Muscle of back (tissue), 11 donors: ENCODE measurements around the gene CNN3. TPM values are rescaled to one million over a fixed set of nuclear protein-coding genes. Genes with fewer than 3 reads are reported as not detected.
"Not testable (repeated sequence)": the region's sequence is repeated elsewhere in the genome, so short reads cannot be mapped to it uniquely, and the experiment has no call there.

Experiments
- DNase-seq, 3 donors: peaks; one replicate each; pipeline versions ENCODE4 v3.0.0 to v3.0.0-alpha.2; 2013
- polyA plus RNA-seq, 10 donors: library from polyadenylated mRNA; unstranded; fragments of 120-200 nt; gene quantifications; one replicate each; pipeline ENCODE4 v1.2.1, GENCODE V29; 2013; ENCODE audit not compliant: insufficient read length in 10 of 10

CNN3 gene
- polyA plus RNA-seq, 10 donors = 297 to 463 (median 403) TPM

DNA sequence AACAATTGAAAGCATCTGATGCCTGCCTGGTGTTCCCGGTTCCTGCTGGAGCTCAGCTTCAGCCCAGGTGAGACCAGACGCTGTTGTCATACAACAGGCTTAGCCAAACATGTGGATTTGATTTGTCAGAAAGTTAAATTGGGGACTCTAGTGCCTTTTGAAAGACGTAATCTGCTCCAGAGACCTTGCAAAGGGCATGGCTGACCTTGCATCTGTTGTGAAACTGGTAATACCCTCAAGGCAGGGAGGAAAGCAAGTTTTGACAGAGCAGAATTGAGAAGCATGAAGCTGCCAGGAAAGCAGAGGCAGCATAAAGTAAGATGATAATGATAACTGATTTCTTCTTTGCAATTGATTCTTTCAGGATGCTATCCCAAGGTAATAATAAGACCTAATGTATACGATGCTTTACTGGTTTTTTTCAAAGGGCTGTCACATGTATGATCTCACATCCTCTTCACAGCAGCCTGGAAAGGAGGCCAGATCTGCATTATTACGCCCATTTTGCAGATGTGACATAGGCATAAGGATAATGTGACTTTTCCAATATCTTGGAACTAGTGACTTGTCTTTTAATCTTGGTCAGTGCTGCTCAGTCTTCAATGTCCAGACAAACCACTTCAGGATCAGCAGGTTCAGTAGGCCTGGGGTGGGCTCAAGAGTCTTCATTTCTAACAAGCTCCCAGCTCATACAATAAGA, 24.7 kb upstream of the CNN3 start:
- peak in 1 of 3 donors; percentile 49 for DNase-seq

GRCh38 chr1:94951046-94951445, 24.1 kb upstream of the CNN3 start:
- peak in 1 of 3 donors; percentile 25 for DNase-seq

DNA sequence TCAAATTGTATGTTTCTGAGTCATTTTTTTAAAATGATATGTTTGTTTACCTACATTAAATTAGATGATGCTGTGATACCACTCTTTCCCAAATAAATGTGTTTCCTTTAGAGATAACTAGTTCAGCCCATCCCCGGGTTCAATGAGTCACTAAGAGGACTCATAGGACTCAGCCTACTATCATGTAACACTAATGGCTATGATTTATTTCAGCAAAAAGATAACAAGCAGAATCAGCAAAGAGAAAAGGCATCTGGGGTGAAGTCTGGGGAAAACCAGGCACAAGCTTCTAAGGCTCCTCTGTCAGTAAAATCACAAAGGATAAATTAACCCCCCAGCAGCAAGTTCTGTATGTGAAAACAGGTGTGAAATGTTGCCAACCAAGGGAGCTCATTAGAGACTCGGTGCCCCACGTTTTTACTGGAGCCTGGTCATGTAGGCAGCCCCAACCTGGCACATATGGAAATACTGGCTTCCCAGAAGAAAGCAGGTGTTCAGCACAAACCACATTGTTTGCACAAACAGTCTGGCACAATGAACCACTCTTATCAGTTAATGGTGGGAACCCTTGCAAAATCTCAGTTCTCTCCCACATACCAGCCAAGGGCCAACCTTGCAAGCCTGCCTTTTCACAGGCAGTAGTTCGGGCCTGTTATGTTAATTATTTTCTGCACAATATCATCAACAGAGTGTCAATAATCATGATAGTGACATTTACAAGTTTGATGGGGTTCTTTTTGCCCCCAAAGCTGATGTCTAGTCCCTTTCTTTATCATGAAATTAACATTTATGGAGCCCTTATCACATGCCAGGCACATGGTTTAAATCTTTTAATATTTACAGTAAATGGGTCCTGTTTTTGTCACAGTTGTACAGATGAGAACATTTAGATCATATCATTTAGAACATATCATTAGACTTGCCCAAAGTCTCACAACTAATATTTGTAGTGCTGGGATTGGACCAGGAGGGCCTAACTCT, 23.1 kb upstream of the CNN3 start:
- DNase-seq = no peak

DNA sequence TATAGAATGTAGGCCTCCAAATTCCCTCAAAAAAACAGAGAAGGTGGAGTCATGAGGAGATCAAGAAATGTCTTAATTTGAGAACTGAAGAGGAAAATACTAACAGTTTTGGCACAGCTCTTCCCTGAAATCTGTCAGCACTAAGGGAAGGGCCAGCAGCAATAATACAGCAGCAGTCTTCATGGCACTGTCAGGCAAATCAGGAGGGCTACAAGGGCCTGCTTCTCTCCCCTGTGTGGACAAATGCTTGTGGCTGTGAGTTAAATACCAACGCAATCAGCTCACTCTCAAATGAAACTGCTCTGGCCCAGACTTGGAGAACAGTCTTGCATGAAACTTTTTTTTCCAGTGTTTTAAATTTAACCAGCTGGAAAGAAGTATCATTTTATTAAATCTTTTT, 20.5 kb upstream of the CNN3 start:
- peak; percentile 43 to 80 (median 61) for DNase-seq

DNA sequence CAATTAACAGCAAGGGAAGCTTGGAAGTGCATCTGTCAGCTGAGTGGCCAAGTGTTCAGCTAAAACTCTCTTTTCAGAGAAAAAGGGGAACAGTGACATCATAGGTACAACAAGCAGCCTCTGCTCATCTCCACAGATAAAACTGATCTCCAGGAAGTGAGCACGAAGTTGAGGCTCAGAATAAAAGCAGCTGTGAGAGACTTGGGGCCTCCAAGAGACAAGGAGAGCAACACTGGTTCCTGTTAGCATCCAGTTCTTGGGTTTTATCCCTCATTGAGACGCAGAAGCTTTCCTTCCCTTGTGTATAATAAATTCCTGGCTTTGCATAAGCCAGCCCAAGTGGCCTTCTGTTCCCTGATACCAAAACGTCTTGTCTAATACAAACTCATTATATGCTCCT, 20.0 kb upstream of the CNN3 start:
- peak in 1 of 3 donors; percentile 73 for DNase-seq

GRCh38 chr1:94942171-94943128, 15.5 kb upstream of the CNN3 start:
- DNase-seq = no peak

DNA sequence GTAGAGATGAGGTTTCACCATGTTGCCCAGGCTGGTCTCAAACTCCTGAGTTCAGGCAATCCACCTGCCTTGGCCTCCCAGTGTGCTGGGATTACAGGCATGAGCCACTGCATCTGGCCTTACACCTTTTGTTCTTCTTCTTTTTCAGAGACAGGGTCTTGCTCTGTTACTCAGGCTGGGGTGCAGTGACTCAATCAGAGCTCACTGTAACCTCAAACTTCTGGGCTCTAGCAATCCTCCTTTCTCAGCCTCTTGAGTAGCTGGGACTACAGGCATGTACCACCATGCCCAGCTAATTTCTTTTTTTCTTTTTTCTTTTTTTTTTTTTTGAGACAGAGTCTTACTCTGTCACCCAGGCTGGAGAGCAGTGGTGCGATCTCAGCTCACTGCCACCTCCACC, 14.6 kb upstream of the CNN3 start:
- not testable (repeated sequence) for DNase-seq

DNA sequence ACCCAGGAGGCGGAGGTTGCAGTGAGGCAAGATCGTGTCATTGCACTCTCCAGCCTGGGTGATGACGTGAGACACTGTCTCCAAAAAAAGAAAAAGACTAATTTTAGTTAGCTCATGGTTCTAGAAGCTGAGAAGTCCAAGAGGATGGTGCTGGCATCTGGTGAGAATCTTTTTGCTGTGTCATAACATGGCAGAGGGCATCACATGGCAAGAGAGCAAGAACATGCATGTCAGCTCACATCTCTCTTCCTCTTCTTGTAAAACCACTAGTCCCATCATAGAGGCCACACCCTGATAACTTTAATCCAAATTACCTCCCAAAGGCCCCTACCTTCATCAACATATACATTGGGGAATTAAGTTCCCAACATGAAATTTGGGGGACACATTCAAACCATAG, 13.8 kb upstream of the CNN3 start:
- DNase-seq = no peak

- no peak for DNase-seq
Observed at GRCh38 chr1:94937820-94938219, 10.9 kb upstream of the CNN3 start.

DNA sequence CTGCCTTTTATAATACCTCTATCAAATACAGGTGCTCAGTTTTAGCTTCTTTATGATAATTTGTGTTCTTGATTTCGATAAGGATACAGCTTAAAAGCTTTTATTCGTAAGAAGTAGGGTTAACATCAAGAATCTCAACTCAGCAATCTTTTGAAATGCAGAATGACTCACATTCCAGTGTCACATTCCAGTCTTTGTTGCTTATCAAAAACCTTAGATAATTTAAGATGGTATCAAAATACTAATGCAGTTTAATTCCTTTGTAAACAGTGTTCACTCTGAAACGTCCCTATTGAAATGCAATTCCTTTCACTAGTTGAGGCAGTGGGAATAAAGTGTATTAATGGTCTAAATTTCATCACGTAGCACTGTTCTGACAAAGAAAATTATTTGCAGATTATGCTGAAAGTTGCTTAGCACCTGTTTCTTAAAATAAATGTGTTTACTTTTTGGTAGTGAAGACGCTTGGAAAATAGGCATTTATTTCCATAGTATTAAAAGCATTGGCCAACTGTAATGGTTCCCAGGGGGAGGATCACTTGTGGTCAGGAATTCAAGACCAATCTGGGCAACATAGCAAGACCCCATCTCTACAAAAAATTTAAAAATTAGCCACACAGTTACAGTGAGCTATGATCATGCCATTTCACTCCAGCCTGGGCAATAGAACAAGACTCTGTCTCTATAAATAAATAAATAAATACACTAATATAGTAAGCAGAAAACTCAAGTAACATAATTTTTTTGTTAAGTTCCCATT, 10.1 kb upstream of the CNN3 start:
- DNase-seq = no peak

GRCh38 chr1:94935476-94935875, 8.6 kb upstream of the CNN3 start:
- DNase-seq = no peak

GRCh38 chr1:94935034-94935433, 8.1 kb upstream of the CNN3 start:
- no peak for DNase-seq

DNA sequence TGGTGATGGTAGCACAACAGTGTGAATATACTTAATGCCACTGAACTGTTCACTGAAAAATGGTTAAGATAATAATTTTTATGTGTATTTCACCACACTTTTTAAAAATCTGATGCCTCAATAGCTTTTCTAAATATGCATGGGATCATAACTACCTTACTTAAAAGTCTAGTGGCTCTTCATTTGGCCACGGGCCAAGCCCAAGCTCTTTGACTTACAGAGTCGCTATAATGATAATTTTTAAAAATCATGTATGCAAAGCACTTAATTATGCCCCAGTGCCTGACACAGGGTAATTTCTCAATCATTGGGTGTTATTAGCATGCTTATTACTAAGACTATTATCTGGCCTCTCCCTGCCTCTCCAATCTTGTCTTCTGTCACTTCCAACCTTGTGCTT, 7.6 kb upstream of the CNN3 start:
- DNase-seq = no peak

GRCh38 chr1:94931254-94931841, 4.4 kb upstream of the CNN3 start:
- DNase-seq = no peak

DNA sequence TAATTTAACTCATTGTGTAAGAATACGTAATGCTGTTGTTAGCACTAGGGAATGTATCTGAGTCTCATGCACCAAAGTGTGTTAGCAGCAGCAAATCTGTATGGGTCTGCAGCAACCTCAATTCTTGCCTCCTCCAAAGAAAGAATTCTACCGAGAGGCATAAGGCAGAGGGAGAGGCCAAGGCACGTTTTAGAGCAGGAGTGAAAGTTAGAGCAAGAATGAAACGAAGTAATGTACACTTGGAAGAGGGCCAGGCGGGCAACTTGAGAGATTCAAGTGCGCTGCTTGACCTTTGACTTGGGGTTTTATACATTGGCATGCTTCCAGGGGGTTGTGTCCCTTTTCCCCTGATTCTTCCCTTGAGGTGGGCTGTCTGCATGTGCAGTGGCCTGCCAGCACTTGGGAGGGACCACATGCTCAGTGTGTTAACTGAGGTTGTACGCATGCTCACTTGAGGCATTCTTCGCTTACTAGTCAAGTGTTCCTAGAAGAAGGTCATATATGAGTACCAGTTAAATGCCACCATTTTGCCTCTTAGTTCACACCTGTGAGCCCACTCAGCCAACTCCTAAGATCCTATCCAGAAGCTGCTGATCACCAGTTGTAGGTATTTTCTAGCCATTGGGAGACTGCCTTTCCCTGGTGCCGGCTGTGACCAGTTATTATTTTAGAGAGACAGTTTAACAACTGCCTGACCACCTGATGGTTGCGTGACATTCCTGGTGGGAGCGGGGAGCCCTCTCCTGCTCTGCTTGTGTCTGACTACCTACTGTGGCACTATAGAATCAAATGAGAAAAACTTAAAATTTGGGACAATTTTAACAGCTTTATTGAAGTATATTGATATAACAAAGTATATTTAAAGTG, 2.7 kb upstream of the CNN3 start:
- peak in 1 of 3 donors; percentile 59 for DNase-seq

DNA sequence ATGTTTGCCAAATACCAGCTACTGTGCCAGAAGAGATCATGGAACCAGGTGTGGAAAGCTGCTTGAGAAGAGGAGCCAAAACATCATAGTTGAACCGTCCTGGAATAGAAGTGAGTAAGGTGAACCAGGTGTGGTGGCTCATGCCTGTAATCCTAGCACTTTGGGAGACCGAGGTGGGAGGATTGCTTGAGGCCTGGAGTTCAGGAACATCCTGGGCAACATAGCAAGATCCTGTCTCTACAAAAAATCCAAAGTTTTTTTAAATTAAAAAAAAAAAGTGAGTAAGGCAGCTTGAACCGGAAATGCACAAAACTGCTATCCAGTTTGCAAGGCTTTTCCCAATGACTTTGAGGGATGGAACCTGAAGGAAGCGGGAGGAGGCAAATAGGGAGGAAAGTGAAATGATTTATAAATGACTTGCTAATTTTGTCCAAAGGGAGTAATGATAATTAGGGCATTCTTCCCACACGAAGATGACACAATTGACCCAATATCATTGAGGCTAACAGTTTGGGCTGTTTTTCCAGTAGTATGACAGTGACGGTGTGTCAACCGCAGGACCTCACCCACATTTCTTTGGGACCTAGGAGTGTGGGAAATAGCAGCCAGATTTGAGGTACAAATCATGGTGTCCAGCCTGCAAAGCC, 1.5 kb upstream of the CNN3 start:
- peak in 1 of 3 donors; percentile 47 for DNase-seq

DNA sequence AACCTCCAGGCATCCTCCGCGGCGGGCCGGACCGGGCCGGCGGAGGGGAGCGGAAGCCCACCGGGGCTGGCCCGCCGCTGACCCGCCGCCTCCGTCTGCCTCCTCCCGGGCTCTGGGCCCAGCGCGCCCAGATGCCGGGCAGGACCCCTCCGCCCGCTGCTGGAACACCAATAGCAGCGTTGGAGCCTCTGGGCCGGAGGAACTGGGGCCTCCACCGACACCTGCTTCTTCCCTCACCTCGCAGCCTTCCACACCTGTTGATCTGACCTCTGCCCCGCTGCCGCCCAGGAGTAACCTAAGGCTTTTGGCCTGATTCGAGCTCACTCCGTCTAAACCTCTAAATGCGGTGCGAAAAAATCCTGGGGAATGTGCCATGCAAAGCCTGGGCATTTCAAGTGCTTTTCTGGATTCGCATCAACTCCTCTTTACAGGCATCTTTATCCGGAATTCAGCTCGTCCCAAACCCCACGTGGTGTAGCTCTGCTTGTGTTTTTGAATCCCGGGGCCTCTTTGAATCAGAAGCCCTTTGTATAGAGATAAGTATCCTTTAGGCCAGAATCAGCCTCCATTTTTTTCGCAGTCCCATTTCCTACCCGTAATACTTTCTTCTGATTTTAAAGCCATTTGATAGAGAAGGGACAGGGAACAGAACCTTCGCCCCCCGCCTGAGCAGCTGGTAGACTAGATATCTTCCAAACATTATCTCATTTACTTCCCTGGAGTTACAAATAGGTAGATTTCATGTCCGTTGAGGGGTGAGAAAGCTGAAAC, 680 bp upstream of the CNN3 start:
- DNase-seq = peak in 2 of 3 donors; percentile 57 to 61
